ENCODE measurements around the gene ADAMTS17. TPM values are rescaled to one million over a fixed set of nuclear protein-coding genes. Genes with fewer than 3 reads are reported as not detected.

ADAMTS17 gene
- total RNA-seq, 1 donor from 2014 or later: 4.8 TPM

DNA sequence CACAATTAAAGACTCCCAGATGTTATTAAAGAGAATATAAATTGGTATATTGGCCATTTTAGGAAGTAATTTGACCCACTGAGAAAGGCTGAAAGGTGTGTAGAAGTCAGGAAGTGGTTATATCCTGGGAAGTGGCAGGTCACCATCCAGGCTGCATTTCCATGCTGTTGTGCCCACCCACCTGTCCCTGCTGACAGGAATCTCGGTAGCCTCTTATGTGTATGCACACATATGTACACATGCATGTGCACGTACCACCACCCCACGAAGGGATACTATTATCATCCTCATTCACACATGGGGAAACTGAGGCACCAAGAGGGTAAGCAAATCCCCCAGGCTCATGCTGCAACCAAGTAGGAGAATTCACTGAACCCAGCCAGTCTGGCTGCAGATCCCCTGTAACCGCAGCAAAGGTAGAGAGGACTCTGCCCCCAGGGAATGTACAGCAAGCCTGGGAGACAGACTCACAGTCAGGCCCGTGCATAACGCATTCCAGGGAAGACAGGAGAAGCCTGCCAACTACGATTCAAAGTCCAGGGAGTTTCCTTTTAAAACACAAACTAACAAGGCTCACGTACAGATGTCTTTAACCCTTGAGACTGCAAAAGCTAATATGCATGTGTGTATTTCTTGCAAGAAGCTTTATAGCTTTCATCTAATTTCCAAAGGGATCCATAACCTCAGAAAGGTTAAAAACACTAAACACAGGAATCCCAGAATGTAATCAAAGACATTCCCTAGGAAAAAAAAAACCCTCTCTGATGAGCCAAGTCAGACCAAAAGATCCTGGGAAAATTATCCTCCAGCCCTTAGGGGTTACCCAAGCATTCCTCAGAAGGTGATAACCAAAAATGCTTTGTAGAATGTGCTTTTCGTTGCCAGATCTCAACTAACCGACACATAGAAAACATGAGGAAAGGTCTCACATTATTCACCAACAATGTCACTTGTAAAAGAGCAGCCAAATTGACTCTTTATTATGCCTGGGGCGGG lies 129.6 kb downstream of the ADAMTS17 start:
- Mint-ChIP-seq H3K9me3 (ENCODE audit: unreplicated experiment) (no peaks in the 10 kb centered on the region), H3K27ac (ENCODE audit: unreplicated experiment) (no peak overlapping the region), H3K4me3 (ENCODE audit: unreplicated experiment) (no peak overlapping the region), H3K27me3 (ENCODE audit: unreplicated experiment) (peaks cover 8% of the 10 kb centered on the region), H3K4me1 (ENCODE audit: unreplicated experiment) (peaks cover 10% of the 10 kb centered on the region), H3K36me3 (ENCODE audit: low read depth, unreplicated experiment) (no peaks in the 10 kb centered on the region)
- TF ChIP-seq, protein P1, sequence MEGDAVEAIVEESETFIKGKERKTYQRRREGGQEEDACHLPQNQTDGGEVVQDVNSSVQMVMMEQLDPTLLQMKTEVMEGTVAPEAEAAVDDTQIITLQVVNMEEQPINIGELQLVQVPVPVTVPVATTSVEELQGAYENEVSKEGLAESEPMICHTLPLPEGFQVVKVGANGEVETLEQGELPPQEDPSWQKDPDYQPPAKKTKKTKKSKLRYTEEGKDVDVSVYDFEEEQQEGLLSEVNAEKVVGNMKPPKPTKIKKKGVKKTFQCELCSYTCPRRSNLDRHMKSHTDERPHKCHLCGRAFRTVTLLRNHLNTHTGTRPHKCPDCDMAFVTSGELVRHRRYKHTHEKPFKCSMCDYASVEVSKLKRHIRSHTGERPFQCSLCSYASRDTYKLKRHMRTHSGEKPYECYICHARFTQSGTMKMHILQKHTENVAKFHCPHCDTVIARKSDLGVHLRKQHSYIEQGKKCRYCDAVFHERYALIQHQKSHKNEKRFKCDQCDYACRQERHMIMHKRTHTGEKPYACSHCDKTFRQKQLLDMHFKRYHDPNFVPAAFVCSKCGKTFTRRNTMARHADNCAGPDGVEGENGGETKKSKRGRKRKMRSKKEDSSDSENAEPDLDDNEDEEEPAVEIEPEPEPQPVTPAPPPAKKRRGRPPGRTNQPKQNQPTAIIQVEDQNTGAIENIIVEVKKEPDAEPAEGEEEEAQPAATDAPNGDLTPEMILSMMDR (IDR thresholded peaks at IDR 0.05; ENCODE audit: unreplicated experiment): no peak
- no peak for DNase-seq (ENCODE audit: low spot score)

GRCh38 chr15:100210338-100210737 lies 131.4 kb downstream of the ADAMTS17 start:
- Mint-ChIP-seq H3K9me3 (ENCODE audit: unreplicated experiment) (no peaks in the 10 kb centered on the region), H3K4me1 (ENCODE audit: unreplicated experiment) (peaks cover 10% of the 10 kb centered on the region), H3K4me3 (ENCODE audit: unreplicated experiment) (no peak overlapping the region), H3K36me3 (ENCODE audit: low read depth, unreplicated experiment) (no peaks in the 10 kb centered on the region), H3K27me3 (ENCODE audit: unreplicated experiment) (peaks cover 6% of the 10 kb centered on the region), H3K27ac (ENCODE audit: unreplicated experiment) (no peak overlapping the region)
- no peak for DNase-seq (ENCODE audit: low spot score)
- TF ChIP-seq, protein P1 (IDR thresholded peaks at IDR 0.05; ENCODE audit: unreplicated experiment): no peak

GRCh38 chr15:100208921-100209603 lies 132.7 kb downstream of the ADAMTS17 start:
- DNase-seq (ENCODE audit: low spot score): no peak
- Mint-ChIP-seq H3K4me3 (ENCODE audit: unreplicated experiment) (no peak overlapping the region), H3K27ac (ENCODE audit: unreplicated experiment) (no peak overlapping the region), H3K27me3 (ENCODE audit: unreplicated experiment) (peaks cover 6% of the 10 kb centered on the region), H3K36me3 (ENCODE audit: low read depth, unreplicated experiment) (peaks cover 8% of the 10 kb centered on the region), H3K4me1 (ENCODE audit: unreplicated experiment) (peaks cover 10% of the 10 kb centered on the region), H3K9me3 (ENCODE audit: unreplicated experiment) (no peaks in the 10 kb centered on the region)
- TF ChIP-seq, protein P1 (IDR thresholded peaks at IDR 0.05; ENCODE audit: unreplicated experiment): no peak

DNA sequence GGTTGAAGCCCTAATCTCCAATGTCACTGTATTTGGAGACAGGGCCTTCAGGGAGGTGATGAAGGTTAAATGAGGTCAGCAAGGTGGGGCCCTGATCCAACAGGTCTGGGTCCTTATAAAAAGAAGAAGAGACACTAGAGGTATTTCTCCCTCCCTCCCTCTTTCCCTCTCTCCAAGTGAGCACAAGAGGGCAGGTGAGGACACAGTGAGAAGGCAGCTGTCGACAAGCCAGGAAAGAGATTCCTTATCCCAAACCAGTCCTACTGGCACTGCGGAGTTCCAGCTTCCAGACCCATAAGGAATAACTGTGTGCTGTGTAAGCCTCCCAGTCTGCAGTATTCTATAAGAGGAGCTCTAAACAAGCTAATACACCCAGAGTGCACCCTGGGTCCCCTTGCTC lies 134.7 kb downstream of the ADAMTS17 start:
- DNase-seq (ENCODE audit: low spot score): no peak
- H3K27me3 Mint-ChIP-seq (ENCODE audit: unreplicated experiment): peaks cover 6% of the 10 kb centered on the region
- no peak overlapping the region for H3K27ac Mint-ChIP-seq (ENCODE audit: unreplicated experiment)
- no peaks in the 10 kb centered on the region for H3K9me3 Mint-ChIP-seq (ENCODE audit: unreplicated experiment)
- TF ChIP-seq, protein P1 (IDR thresholded peaks at IDR 0.05; ENCODE audit: unreplicated experiment): no peak
- peaks cover 10% of the 10 kb centered on the region for H3K4me1 Mint-ChIP-seq (ENCODE audit: unreplicated experiment)
- no peak overlapping the region for H3K4me3 Mint-ChIP-seq (ENCODE audit: unreplicated experiment)
- H3K36me3 Mint-ChIP-seq (ENCODE audit: low read depth, unreplicated experiment): peaks cover 8% of the 10 kb centered on the region
